GM21515 (cell line): ENCODE results near the gene GJE1.

Source experiments
- ATAC-seq: cut with Tn5 transposase; IDR thresholded peaks from one replicate; pipeline ENCODE4 v1.9.1; 2021; ENCODE audit not compliant: unreplicated experiment

GJE1 gene

GRCh38 chr6:142162780-142163179, 30.1 kb downstream of the GJE1 start:
- no peak for ATAC-seq

GRCh38 chr6:142165227-142165626, 32.5 kb downstream of the GJE1 start:
- ATAC-seq = no peak

GRCh38 chr6:142167071-142167470, 34.3 kb downstream of the GJE1 start:
- ATAC-seq = no peak

GRCh38 chr6:142167486-142167885, 34.8 kb downstream of the GJE1 start:
- ATAC-seq = no peak

- no peak for ATAC-seq
Observed at GRCh38 chr6:142171351-142171750, 38.6 kb downstream of the GJE1 start.

GRCh38 chr6:142172758-142173157, 40.0 kb downstream of the GJE1 start:
- ATAC-seq = no peak

GRCh38 chr6:142173980-142174379, 41.3 kb downstream of the GJE1 start:
- no peak for ATAC-seq

- no peak for ATAC-seq
Observed at GRCh38 chr6:142174703-142175102, 42.0 kb downstream of the GJE1 start.

GRCh38 chr6:142178129-142178528, 45.4 kb downstream of the GJE1 start:
- ATAC-seq = no peak

- ATAC-seq = no peak
Observed at GRCh38 chr6:142182004-142182403, 49.3 kb downstream of the GJE1 start.

GRCh38 chr6:142183351-142183750, 50.6 kb downstream of the GJE1 start:
- no peak for ATAC-seq

GRCh38 chr6:142184307-142184706, 51.6 kb downstream of the GJE1 start:
- ATAC-seq = no peak
